Activated naive CD8-positive, alpha-beta T cell treated with anti-CD3 and anti-CD28 coated beads, Interleukin-2, amount 50 U/mL, for 24 hours (primary cell): ENCODE results near the gene REXO4.
"Not testable (repeated sequence)": the region's sequence is repeated elsewhere in the genome, so short reads cannot be mapped to it uniquely, and the experiment has no call there.

ENCODE experiments used
- ATAC-seq: fragments of 150-1000 bp; cut with Tn5 transposase; one replicate; pipeline ENCODE4 v1.10.0; 2021
- DNase-seq: peaks from one replicate; pipeline ENCODE4 v3.0.0; 2021
- H3K27ac Mint-ChIP-seq: one replicate; pipeline ENCODE4 v1.8.0; 2021; ENCODE audit warnings: mild to moderate bottlenecking, mixed read lengths
- H3K27me3 Mint-ChIP-seq: one replicate; pipeline ENCODE4 v1.8.0; 2021; ENCODE audit warnings: mixed read lengths
- H3K36me3 Mint-ChIP-seq: one replicate; pipeline ENCODE4 v1.8.0; 2021; ENCODE audit warnings: low read depth, mixed read lengths
- H3K4me1 Mint-ChIP-seq: one replicate; pipeline ENCODE4 v1.8.0; 2021; ENCODE audit warnings: mixed read lengths
- H3K4me3 Mint-ChIP-seq: one replicate; pipeline ENCODE4 v1.8.0; 2021; ENCODE audit warnings: mild to moderate bottlenecking, moderate library complexity, mixed read lengths
- H3K9me3 Mint-ChIP-seq: one replicate; pipeline ENCODE4 v1.8.0; 2021; ENCODE audit warnings: mixed read lengths

The REXO4 gene

GRCh38 chr9:133392308-133392707 is 25.5 kb downstream of the REXO4 start:
- H3K27me3 Mint-ChIP-seq, ATAC-seq, H3K27ac Mint-ChIP-seq, H3K4me3 Mint-ChIP-seq, H3K36me3 Mint-ChIP-seq, H3K4me1 Mint-ChIP-seq, H3K9me3 Mint-ChIP-seq, DNase-seq: not testable (repeated sequence)

DNA sequence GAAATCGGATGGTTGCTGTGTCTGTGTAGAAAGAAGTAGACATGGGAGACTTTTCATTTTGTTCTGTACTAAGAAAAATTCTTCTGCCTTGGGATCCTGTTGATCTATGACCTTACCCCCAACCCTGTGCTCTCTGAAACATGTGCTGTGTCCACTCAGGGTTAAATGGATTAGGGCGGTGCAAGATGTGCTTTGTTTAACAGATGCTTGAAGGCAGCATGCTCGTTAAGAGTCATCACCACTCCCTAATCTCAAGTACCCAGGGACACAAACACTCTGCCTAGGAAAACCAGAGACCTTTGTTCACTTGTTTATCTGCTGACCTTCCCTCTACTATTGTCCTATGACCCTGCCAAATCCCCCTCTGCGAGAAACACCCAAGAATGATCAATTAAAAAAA is 26.4 kb downstream of the REXO4 start:
- not testable (repeated sequence) for H3K4me3 Mint-ChIP-seq, H3K27ac Mint-ChIP-seq, ATAC-seq, H3K4me1 Mint-ChIP-seq, H3K27me3 Mint-ChIP-seq, H3K9me3 Mint-ChIP-seq, H3K36me3 Mint-ChIP-seq, DNase-seq

- Mint-ChIP-seq H3K36me3 (no peaks in the 10 kb centered on the region), H3K27ac (no peak overlapping the region), H3K4me1 (no peaks in the 10 kb centered on the region), H3K4me3 (no peak overlapping the region), H3K27me3 (peaks cover 3% of the 10 kb centered on the region), H3K9me3 (no peaks in the 10 kb centered on the region)
- DNase-seq (no peak), ATAC-seq (no peak)
Observed at GRCh38 chr9:133390713-133391112, 27.1 kb downstream of the REXO4 start.

DNA sequence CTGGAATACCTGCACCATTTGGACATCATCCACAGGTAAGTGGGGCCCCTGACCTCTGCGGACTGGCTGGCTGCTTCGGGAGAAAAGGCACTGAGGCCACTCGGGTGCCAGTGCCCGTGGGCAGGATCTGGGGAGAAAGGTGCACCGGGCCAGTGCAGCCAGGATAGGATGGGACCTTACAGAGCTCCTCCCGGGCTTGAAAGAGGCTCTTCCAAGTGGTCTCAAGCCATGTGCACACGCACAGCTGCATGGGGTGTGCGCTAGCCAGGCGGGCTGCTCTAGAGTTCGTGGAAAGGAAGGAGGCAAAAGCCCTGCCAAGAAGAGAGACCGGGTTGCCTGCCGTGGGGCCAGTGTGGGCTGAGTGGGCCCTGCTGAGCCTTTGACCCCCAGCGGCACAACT is 28.2 kb downstream of the REXO4 start:
- H3K4me3 Mint-ChIP-seq, result no peak overlapping the region
- no peaks in the 10 kb centered on the region for H3K36me3 Mint-ChIP-seq
- DNase-seq, result no peak
- no peak overlapping the region for H3K27ac Mint-ChIP-seq
- peaks cover 3% of the 10 kb centered on the region for H3K27me3 Mint-ChIP-seq
- no peak for ATAC-seq
- H3K9me3 Mint-ChIP-seq, result no peaks in the 10 kb centered on the region
- H3K4me1 Mint-ChIP-seq, result no peaks in the 10 kb centered on the region

- no peak for ATAC-seq
- no peak for DNase-seq
- no peaks in the 10 kb centered on the region for H3K9me3 Mint-ChIP-seq
- H3K4me3 Mint-ChIP-seq, result no peak overlapping the region
- no peaks in the 10 kb centered on the region for H3K36me3 Mint-ChIP-seq
- no peak overlapping the region for H3K27ac Mint-ChIP-seq
- no peaks in the 10 kb centered on the region for H3K4me1 Mint-ChIP-seq
- H3K27me3 Mint-ChIP-seq, result peaks cover 3% of the 10 kb centered on the region
Observed at GRCh38 chr9:133389025-133389557, 28.7 kb downstream of the REXO4 start.

GRCh38 chr9:133387680-133388079 is 30.1 kb downstream of the REXO4 start:
- H3K27ac Mint-ChIP-seq, result no peak overlapping the region

GRCh38 chr9:133386338-133386737 is 31.5 kb downstream of the REXO4 start:
- Mint-ChIP-seq H3K27me3 (peaks cover 3% of the 10 kb centered on the region), H3K36me3 (no peaks in the 10 kb centered on the region), H3K9me3 (no peaks in the 10 kb centered on the region), H3K4me3 (no peak overlapping the region), H3K4me1 (no peaks in the 10 kb centered on the region), H3K27ac (no peak overlapping the region)
- DNase-seq (no peak), ATAC-seq (no peak)

More at GRCh38 chr9:133387680-133388079, 30.1 kb downstream of the REXO4 start:
- Mint-ChIP-seq H3K36me3 (no peaks in the 10 kb centered on the region), H3K4me3 (no peak overlapping the region), H3K27me3 (peaks cover 3% of the 10 kb centered on the region), H3K4me1 (no peaks in the 10 kb centered on the region), H3K9me3 (no peaks in the 10 kb centered on the region)
- ATAC-seq, result no peak
- DNase-seq, result no peak

- DNase-seq (no peak), ATAC-seq (no peak)
- H3K27me3 Mint-ChIP-seq, result peaks cover 3% of the 10 kb centered on the region
- H3K4me3 Mint-ChIP-seq, result no peak overlapping the region
- H3K4me1 Mint-ChIP-seq, result no peaks in the 10 kb centered on the region
- H3K9me3 Mint-ChIP-seq, result no peaks in the 10 kb centered on the region
- no peaks in the 10 kb centered on the region for H3K36me3 Mint-ChIP-seq
- H3K27ac Mint-ChIP-seq, result no peak overlapping the region
Observed at GRCh38 chr9:133385452-133385851, 32.4 kb downstream of the REXO4 start.

- no peaks in the 10 kb centered on the region for H3K36me3 Mint-ChIP-seq
- DNase-seq, result no peak
Observed at GRCh38 chr9:133384736-133385321, 33.0 kb downstream of the REXO4 start.

GRCh38 chr9:133383438-133383837 is 34.4 kb downstream of the REXO4 start:
- ATAC-seq, result no peak
- Mint-ChIP-seq H3K36me3 (no peaks in the 10 kb centered on the region), H3K4me1 (no peaks in the 10 kb centered on the region), H3K9me3 (no peaks in the 10 kb centered on the region), H3K4me3 (no peak overlapping the region), H3K27me3 (no peaks in the 10 kb centered on the region), H3K27ac (no peak overlapping the region)
- DNase-seq, result no peak

More at GRCh38 chr9:133384736-133385321, 33.0 kb downstream of the REXO4 start:
- H3K27me3 Mint-ChIP-seq, result peaks cover 2% of the 10 kb centered on the region
- no peaks in the 10 kb centered on the region for H3K4me1 Mint-ChIP-seq
- no peak for ATAC-seq
- no peaks in the 10 kb centered on the region for H3K9me3 Mint-ChIP-seq
- H3K27ac Mint-ChIP-seq, result no peak overlapping the region
- no peak overlapping the region for H3K4me3 Mint-ChIP-seq

GRCh38 chr9:133382507-133383141 is 35.2 kb downstream of the REXO4 start:
- Mint-ChIP-seq H3K4me1 (no peaks in the 10 kb centered on the region), H3K27me3 (no peaks in the 10 kb centered on the region)
- no peak for DNase-seq

DNA sequence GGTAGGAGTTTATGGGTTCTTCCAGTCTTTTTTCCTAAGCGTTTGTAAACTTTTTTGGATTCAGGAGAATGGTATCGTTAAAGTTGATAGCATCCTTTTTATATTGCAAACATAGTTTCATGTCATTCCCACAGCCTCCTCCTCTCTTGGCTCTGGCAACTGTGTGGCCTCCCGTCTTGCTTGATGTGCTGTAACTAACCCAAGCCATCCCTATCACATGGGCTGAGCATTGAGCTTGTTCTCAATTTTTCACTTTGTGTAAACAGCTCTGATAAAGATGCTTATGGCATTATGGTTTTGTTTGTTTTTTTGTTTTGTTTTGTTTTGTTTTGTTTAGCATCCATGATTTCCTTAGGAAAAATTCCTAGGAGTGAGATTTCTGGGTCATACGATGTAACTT is 37.1 kb downstream of the REXO4 start:
- no peak overlapping the region for H3K27ac Mint-ChIP-seq
- DNase-seq (no peak), ATAC-seq (no peak)
- peaks cover 2% of the 10 kb centered on the region for H3K27me3 Mint-ChIP-seq
- no peaks in the 10 kb centered on the region for H3K9me3 Mint-ChIP-seq
- no peak overlapping the region for H3K4me3 Mint-ChIP-seq
- peaks cover 5% of the 10 kb centered on the region for H3K4me1 Mint-ChIP-seq
- H3K36me3 Mint-ChIP-seq, result no peaks in the 10 kb centered on the region

More at GRCh38 chr9:133382507-133383141, 35.2 kb downstream of the REXO4 start:
- no peak overlapping the region for H3K27ac Mint-ChIP-seq
- no peaks in the 10 kb centered on the region for H3K9me3 Mint-ChIP-seq
- no peaks in the 10 kb centered on the region for H3K36me3 Mint-ChIP-seq
- no peak for ATAC-seq
- H3K4me3 Mint-ChIP-seq, result no peak overlapping the region

DNA sequence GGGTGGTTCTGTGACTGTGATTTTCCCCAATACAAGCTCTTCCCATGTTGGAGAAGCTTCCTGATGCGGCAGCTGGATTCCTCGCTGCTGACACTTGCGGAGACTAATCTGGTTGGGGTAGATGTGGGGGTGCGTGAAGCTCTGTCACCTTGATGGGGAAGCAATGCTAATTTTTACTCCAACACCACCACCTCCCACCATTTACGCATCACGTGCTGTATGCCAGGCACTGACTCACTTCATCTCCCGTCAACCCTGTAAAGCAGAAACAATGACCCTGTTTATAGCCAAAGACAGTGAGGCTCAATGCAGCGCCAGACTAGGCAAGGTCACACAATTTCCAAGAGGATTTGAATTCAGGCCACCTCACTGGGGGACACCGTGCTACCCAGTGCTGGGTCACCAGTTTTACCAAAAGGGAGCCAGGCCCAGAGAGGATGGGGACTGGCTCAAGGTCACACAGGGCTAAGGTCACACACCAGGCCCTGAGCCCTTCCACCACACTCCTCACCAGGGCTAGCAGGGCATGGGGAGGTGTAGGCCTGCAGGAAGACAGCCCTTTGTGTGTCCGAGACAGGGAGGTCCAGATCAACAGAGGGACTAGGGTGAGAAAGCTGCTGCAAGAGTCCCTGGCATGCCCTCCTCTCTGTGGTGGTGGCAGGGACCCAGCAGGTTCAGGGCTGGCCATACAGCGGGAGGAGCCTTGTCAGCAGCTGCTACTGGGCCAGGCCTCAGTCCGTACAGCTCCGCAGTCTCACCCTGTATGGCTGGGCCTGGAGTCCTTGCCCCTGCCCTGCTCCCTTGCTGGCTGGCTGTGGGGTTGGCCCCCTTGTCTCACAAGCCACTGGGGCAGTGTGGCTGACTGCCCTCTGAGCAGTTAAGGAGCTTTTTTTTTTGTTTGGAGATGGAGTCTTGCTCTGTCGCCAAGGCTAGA is 38.4 kb downstream of the REXO4 start:
- no peak for ATAC-seq
- H3K4me3 Mint-ChIP-seq, result no peak overlapping the region
- H3K9me3 Mint-ChIP-seq, result no peaks in the 10 kb centered on the region
- H3K4me1 Mint-ChIP-seq, result peaks cover 10% of the 10 kb centered on the region
- peaks cover 8% of the 10 kb centered on the region for H3K36me3 Mint-ChIP-seq
- H3K27ac Mint-ChIP-seq, result no peak overlapping the region
- H3K27me3 Mint-ChIP-seq, result peaks cover 2% of the 10 kb centered on the region
- no peak for DNase-seq

DNA sequence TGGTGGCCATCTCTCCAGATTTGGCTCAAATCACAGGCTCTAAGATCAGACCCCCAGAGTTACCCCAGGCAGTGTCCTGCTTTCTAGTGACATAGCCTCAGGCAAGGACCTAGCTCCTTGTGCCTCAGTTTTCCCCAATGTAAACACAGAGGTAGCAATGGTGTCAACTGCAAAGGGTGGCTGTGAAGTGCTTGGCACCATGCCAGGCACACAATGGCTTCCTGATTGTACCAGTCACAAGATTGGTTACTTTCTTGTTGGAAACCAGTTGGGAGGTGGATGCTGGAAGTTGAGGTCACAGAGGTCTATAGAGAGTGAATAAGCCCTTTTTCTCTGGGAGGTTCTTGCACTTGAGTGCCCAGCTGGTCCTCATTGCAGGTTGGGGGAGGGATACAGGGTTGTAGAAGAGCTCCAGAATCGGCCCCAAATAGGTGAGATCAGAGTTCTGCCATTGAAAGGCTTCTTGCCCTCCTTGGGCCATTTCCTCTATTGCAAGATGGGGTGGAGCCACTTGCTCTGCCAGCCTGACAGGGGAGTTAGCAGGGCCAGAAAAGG is 39.3 kb downstream of the REXO4 start:
- Mint-ChIP-seq H3K9me3 (no peaks in the 10 kb centered on the region), H3K27ac (no peak overlapping the region), H3K36me3 (peaks cover 14% of the 10 kb centered on the region), H3K27me3 (peaks cover 2% of the 10 kb centered on the region), H3K4me1 (peaks cover 16% of the 10 kb centered on the region), H3K4me3 (no peak overlapping the region)
- no peak for ATAC-seq
- no peak for DNase-seq
